ENCODE results near the gene CIB4.

DNA sequence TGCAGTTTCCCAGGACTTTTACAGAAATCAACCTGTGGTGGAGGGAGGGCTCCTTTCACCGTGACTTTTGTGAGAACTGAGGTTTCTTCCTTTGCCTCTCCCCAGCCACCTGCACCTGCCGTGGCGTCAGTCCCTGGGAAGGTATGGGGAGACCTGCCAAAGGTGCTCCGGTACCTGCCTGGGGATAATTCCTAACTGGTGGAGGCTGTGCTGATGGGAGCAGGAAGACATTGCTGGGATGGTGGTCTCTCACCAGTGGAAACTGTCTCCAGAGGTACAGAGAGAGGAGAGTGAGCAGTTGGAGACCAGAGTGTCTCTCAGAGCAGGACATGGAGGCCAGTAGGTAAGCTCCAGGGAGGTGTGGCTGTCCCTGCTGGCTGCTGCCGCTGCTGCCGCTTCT lies 52.6 kb downstream of the CIB4 start:
- no peak for TF ChIP-seq TAF1 (IDR thresholded peaks at IDR 0.05; ENCODE audit: borderline replicate concordance, insufficient read depth, low read length)
- TF ChIP-seq, protein P1, sequence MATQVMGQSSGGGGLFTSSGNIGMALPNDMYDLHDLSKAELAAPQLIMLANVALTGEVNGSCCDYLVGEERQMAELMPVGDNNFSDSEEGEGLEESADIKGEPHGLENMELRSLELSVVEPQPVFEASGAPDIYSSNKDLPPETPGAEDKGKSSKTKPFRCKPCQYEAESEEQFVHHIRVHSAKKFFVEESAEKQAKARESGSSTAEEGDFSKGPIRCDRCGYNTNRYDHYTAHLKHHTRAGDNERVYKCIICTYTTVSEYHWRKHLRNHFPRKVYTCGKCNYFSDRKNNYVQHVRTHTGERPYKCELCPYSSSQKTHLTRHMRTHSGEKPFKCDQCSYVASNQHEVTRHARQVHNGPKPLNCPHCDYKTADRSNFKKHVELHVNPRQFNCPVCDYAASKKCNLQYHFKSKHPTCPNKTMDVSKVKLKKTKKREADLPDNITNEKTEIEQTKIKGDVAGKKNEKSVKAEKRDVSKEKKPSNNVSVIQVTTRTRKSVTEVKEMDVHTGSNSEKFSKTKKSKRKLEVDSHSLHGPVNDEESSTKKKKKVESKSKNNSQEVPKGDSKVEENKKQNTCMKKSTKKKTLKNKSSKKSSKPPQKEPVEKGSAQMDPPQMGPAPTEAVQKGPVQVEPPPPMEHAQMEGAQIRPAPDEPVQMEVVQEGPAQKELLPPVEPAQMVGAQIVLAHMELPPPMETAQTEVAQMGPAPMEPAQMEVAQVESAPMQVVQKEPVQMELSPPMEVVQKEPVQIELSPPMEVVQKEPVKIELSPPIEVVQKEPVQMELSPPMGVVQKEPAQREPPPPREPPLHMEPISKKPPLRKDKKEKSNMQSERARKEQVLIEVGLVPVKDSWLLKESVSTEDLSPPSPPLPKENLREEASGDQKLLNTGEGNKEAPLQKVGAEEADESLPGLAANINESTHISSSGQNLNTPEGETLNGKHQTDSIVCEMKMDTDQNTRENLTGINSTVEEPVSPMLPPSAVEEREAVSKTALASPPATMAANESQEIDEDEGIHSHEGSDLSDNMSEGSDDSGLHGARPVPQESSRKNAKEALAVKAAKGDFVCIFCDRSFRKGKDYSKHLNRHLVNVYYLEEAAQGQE (IDR thresholded peaks at IDR 0.05; ENCODE audit: insufficient read depth in 1 of 2, low read depth in 2 of 2, low read length in 2 of 2): no peak
- no peak for TF ChIP-seq POLR2AphosphoS5 (IDR thresholded peaks at IDR 0.05; ENCODE audit: low read depth, low read length)
- TF ChIP-seq SIN3A (IDR thresholded peaks at IDR 0.05; ENCODE audit: borderline replicate concordance, insufficient read depth, low read length): no peak
- no peak for TF ChIP-seq FOXP2 (optimal IDR thresholded peaks at IDR 0.05; ENCODE audit: borderline replicate concordance, extremely low read depth, extremely low read length, insufficient read depth)
